OCI-LY7 (cell line): ENCODE data around the gene SNAP91. TPM values are rescaled to one million over a fixed set of nuclear protein-coding genes. Genes with fewer than 3 reads are reported as not detected.
A peak's percentile ranks its signal among the peaks of the same experiment; 100 is the strongest.

Experiments
- BruUV-seq: library from RNA; stranded (reverse); fragments of 400-500 nt; replicated peaks from 2 replicates; lab custom pipeline; 2021; lab: Mats Ljungman, UMichigan
- CTCF ChIA-PET: fragments of 300-600 bp; sonication (Branson Sonifier 250); formaldehyde crosslinking; loops from one replicate; lab custom pipeline; 2022; ENCODE audit warnings: antibody characterized with exemption; ENCODE audit not compliant: unreplicated experiment; lab: Charles Lee
- POLR2A ChIA-PET: fragments of 300-600 bp; sonication (Branson Sonifier 250); formaldehyde crosslinking; loops from one replicate; lab custom pipeline; 2022; ENCODE audit warnings: antibody characterized with exemption; lab: Charles Lee
- DNase-seq: peaks from one replicate; pipeline ENCODE4 v3.0.0-alpha.2; 2015; ENCODE audit warnings: low spot score
- H2AFZ ChIP-seq: fragments of 200-600 bp; sonication (generic), shearing (Covaris generic); 2 replicates; pipeline ENCODE4 v1.6.1; 2014; ENCODE audit warnings: mild to moderate bottlenecking, antibody characterized with exemption, low read length, moderate library complexity
- H3K27ac ChIP-seq: fragments of 200-600 bp; sonication (generic); 2 replicates; pipeline ENCODE4 v1.5.1; 2014; ENCODE audit warnings: mixed run types, low read depth, mild to moderate bottlenecking, moderate library complexity, low read length, inconsistent platforms; ENCODE audit not compliant: poor library complexity, severe bottlenecking
- H3K36me3 ChIP-seq: fragments of 200-600 bp; sonication (generic); 2 replicates; pipeline ENCODE4 v1.6.1; 2014; ENCODE audit warnings: mild to moderate bottlenecking, antibody characterized with exemption, low read length, moderate library complexity, mixed read lengths; ENCODE audit not compliant: insufficient read depth
- H3K4me1 ChIP-seq: fragments of 200-600 bp; sonication (generic); 2 replicates; pipeline ENCODE4 v1.5.1; 2014; ENCODE audit warnings: mild to moderate bottlenecking, low read length; ENCODE audit not compliant: insufficient read depth, poor library complexity, severe bottlenecking
- H3K4me2 ChIP-seq: fragments of 200-600 bp; sonication (generic); 2 replicates; pipeline ENCODE4 v1.6.1; 2014; ENCODE audit warnings: mild to moderate bottlenecking, low read length
- H3K4me3 ChIP-seq: fragments of 200-600 bp; sonication (generic); 2 replicates; pipeline ENCODE4 v1.5.1; 2014; ENCODE audit warnings: mild to moderate bottlenecking, low read depth, low read length; ENCODE audit not compliant: poor library complexity, severe bottlenecking
- H3K79me2 ChIP-seq: fragments of 200-600 bp; sonication (generic); 2 replicates; pipeline ENCODE4 v1.6.1; 2016; ENCODE audit warnings: low read depth, mild to moderate bottlenecking, low read length, moderate library complexity, mixed read lengths; ENCODE audit not compliant: insufficient read depth
- H3K9me2 ChIP-seq: fragments of 200-600 bp; sonication (generic); 2 replicates; pipeline ENCODE4 v1.6.1; 2016; ENCODE audit warnings: mild to moderate bottlenecking, low read length, mixed read lengths; ENCODE audit not compliant: insufficient read depth
- H3K9me3 ChIP-seq: fragments of 200-600 bp; sonication (generic); 2 replicates; pipeline ENCODE4 v1.6.1; 2014; ENCODE audit warnings: mild to moderate bottlenecking, mixed run types, low read length, mixed read lengths
- H4K20me1 ChIP-seq: fragments of 200-600 bp; sonication (generic); 2 replicates; pipeline ENCODE4 v1.6.1; 2014; ENCODE audit warnings: mild to moderate bottlenecking, antibody characterized with exemption, low read length, moderate library complexity, mixed read lengths; ENCODE audit not compliant: insufficient read depth
- CTCF ChIP-seq: fragments of 200-600 bp; sonication (generic); conservative IDR thresholded peaks from 2 replicates; pipeline ENCODE4 v1.5.1; 2014; ENCODE audit warnings: mild to moderate bottlenecking, antibody characterized with exemption, low read length, moderate library complexity, mixed read lengths
- EZH2phosphoT487 ChIP-seq: fragments of 200-600 bp; sonication (generic); IDR thresholded peaks from 2 replicates; pipeline ENCODE4 v1.6.1; 2018; ENCODE audit warnings: low read depth, borderline replicate concordance, mild to moderate bottlenecking, mixed run types, antibody characterized with exemption, low read length, moderate library complexity, mixed read lengths
- intact Hi-C: fragments of 100-400 bp; cut with micrococcal nuclease; formaldehyde crosslinking; loops from one replicate; pipeline ENCODE4 v1.10.0; 2022; ENCODE audit not compliant: unreplicated experiment
- total RNA-seq, 2 experiments: library from RNA; depleted of rRNA in 1 of 2; stranded (reverse); fragments of >200 nt in 1 of 2; shearing (Covaris generic) in 1 of 2; gene quantifications; 2 replicates each; pipeline ENCODE4 v1.2.3, GENCODE V29; 2014 to 2022

The SNAP91 gene
- total RNA-seq, 2 experiments from 2014 or later, result not detected

DNA sequence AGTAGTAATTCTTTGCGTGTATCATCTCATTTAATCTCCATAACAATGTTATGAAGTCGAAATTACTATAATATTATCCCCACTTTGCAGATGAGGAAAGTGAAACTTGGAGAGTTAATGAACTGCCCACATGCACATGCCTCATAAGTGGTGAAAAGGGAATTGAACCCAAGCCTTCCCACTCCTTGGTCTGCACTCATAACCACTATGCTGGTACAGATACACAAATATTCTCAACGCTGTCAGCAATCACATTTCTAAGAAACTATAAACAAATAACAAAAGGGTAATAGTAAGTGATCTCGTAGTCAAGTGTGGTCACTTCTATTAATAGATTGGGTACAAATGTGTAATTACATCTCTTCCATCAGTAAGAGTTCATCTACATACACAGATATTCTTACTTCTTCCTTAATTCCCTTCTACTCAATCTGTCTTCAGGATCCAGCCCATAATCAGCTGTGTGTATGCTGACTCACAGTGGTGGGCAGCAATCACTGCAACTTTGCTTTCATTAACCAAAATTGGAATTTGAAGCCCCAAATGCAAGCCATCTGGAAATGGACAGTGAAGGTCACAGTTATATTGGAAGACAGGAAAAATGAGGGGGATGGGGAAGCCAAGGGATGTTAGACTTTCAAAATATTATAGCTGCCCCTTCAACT, 190.0 kb downstream of the SNAP91 start:
- Histone ChIP-seq H3K9me2 (no peaks in the 10 kb centered on the region), H3K9me3 (no peaks in the 10 kb centered on the region), H3K36me3 (no peaks in the 10 kb centered on the region), H3K27ac (no peak overlapping the region), H3K4me2 (no peak overlapping the region), H3K4me3 (no peak overlapping the region), H4K20me1 (no peaks in the 10 kb centered on the region), H3K4me1 (no peaks in the 10 kb centered on the region), H3K79me2 (no peaks in the 10 kb centered on the region), H2AFZ (no peak overlapping the region)
- ChIA-PET POLR2A (interaction anchor here (0.5 to 1.1 kb wide), 2 partner anchors 143 to 454 kb away, joined by 3 to 4 read pairs; no protein-coding TSS in a partner anchor), CTCF (no interaction called here)
- TF ChIP-seq EZH2phosphoT487, result no peak
- 0 out of 2 replicates have a peak, but pooled peaks have one; percentile 41 for TF ChIP-seq CTCF
- intact Hi-C loops, result loop anchor here (10.0 kb wide), 1 partner anchor 1244 kb away; no protein-coding TSS in a partner anchor
- no TSS peak for BruUV-seq
- no peak for DNase-seq

- no TSS peak for BruUV-seq
- no peak overlapping the region for H3K27ac ChIP-seq
- intact Hi-C loops, result loop anchor here (10.0 kb wide), 1 partner anchor 1243 kb away; no protein-coding TSS in a partner anchor
- no peaks in the 10 kb centered on the region for H3K9me2 ChIP-seq
- no peaks in the 10 kb centered on the region for H3K4me1 ChIP-seq
- no peak overlapping the region for H2AFZ ChIP-seq
- H3K79me2 ChIP-seq, result no peaks in the 10 kb centered on the region
- no peak overlapping the region for H3K4me2 ChIP-seq
- ChIA-PET CTCF (no interaction called here), POLR2A (no interaction called here)
- H3K9me3 ChIP-seq, result no peaks in the 10 kb centered on the region
- DNase-seq, result no peak
- no peaks in the 10 kb centered on the region for H3K36me3 ChIP-seq
- H4K20me1 ChIP-seq, result no peaks in the 10 kb centered on the region
- no peak overlapping the region for H3K4me3 ChIP-seq
- TF ChIP-seq EZH2phosphoT487, result no peak
- TF ChIP-seq CTCF, result no peak
Observed at GRCh38 chr6:83517500-83517899, 191.4 kb downstream of the SNAP91 start.
